Smooth muscle cell (in vitro differentiated cells): Measurements from ENCODE around the gene PCGF3. TPM values are rescaled to one million over a fixed set of nuclear protein-coding genes. Genes with fewer than 3 reads are reported as not detected.
"Not testable (repeated sequence)": the region's sequence is repeated elsewhere in the genome, so short reads cannot be mapped to it uniquely, and the experiment has no call there.

Source experiments
- DNase-seq: peaks from one replicate; lab custom pipeline; 2025; ENCODE audit not compliant: unreplicated experiment; lab: John Stamatoyannopoulos, UW
- H2AFZ ChIP-seq: fragments of 200-600 bp; sonication (generic); 2 replicates; pipeline ENCODE4 v1.6.0; 2016; ENCODE audit warnings: antibody characterized with exemption, low read depth, mild to moderate bottlenecking
- H3F3A ChIP-seq: fragments of 200-600 bp; sonication (generic); 2 replicates; pipeline ENCODE4 v1.6.0; 2017; ENCODE audit warnings: antibody characterized with exemption, low read depth
- H3K27ac ChIP-seq: fragments of 200-600 bp; sonication (generic); 2 replicates; pipeline ENCODE4 v1.5.1; 2016; ENCODE audit warnings: low read depth, mild to moderate bottlenecking
- H3K27me3 ChIP-seq: fragments of 200-600 bp; sonication (generic); 2 replicates; pipeline ENCODE4 v1.6.1; 2016; ENCODE audit warnings: low read depth, mild to moderate bottlenecking
- H3K36me3 ChIP-seq: fragments of 200-600 bp; sonication (generic); 2 replicates; pipeline ENCODE4 v1.5.1; 2016; ENCODE audit warnings: low read depth
- H3K4me1 ChIP-seq: fragments of 200-600 bp; sonication (generic); 2 replicates; pipeline ENCODE4 v1.5.1; 2016; ENCODE audit warnings: low read depth
- H3K4me2 ChIP-seq: fragments of 200-600 bp; sonication (generic); 2 replicates; pipeline ENCODE4 v1.6.0; 2016; ENCODE audit warnings: mild to moderate bottlenecking
- H3K4me3 ChIP-seq: fragments of 200-600 bp; sonication (generic); 2 replicates; pipeline ENCODE4 v1.5.1; 2016; ENCODE audit warnings: mild to moderate bottlenecking
- H3K79me2 ChIP-seq: fragments of 200-600 bp; sonication (generic); 2 replicates; pipeline ENCODE4 v1.6.0; 2016; ENCODE audit warnings: low read depth, mild to moderate bottlenecking
- H3K9ac ChIP-seq: fragments of 200-600 bp; sonication (generic); 2 replicates; pipeline ENCODE4 v1.6.0; 2016; ENCODE audit warnings: low read depth
- H3K9me3 ChIP-seq: fragments of 200-600 bp; sonication (generic); replicated peaks from 2 replicates; pipeline ENCODE4 v1.5.1; 2016; ENCODE audit warnings: low read depth
- H4K20me1 ChIP-seq: fragments of 200-600 bp; sonication (generic); 2 replicates; pipeline ENCODE4 v1.6.0; 2016; ENCODE audit warnings: low read depth
- CTCF ChIP-seq: fragments of 200-600 bp; sonication (generic); IDR thresholded peaks from 2 replicates; pipeline ENCODE4 v1.5.1; 2017; ENCODE audit warnings: borderline replicate concordance, mild to moderate bottlenecking, antibody characterized with exemption; ENCODE audit not compliant: insufficient read depth, poor library complexity, severe bottlenecking
- WGBS: methylation state at CpG from one replicate; pipeline ENCODE4 v1.1.7; 2016; ENCODE audit warnings: low lambda C conversion rate; 5-methylcytosine and 5-hydroxymethylcytosine counted together
- polyA plus RNA-seq: library from polyadenylated mRNA; unstranded; fragments of >200 nt; fragmentation: Nextera tagmentation; extraction: Ambion mirVana; gene quantifications from 2 replicates; pipeline ENCODE4 v1.2.1, GENCODE V29; 2016
- total RNA-seq: library from RNA; depleted of rRNA; stranded (reverse); fragments of >200 nt; gene quantifications from 2 replicates; pipeline ENCODE4 v1.2.3, GENCODE V29; 2014

The PCGF3 gene
- total and polyA plus RNA-seq, 2 experiments from 2014 or later, result 29.6 to 45.4 TPM

DNA sequence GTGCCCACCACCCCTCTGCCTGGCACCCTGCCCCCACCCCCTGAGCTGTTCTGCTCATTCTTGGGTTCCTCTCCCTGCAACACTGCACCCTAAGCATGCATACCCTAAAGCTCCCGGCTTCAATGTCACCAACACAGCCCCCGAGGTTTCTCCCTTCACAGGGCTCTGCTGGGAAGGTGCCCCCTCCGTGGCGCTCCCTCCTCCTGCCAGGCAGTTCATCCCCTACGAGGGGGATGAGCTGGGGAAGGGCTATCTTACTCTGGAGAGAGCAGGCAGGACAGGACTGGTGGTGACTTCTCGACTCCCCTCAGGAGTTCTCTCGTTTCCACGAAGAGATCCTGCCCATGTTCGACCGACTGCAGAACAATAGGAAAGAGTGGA is 38.1 kb upstream of the PCGF3 start:
- no peaks in the 10 kb centered on the region for H3K36me3 ChIP-seq
- no peak overlapping the region for H3K4me2 ChIP-seq
- 78% methylated on average over 10 of the region's 10 CpGs for WGBS
- no peaks in the 10 kb centered on the region for H3K9me3 ChIP-seq
- DNase-seq, result no peak
- H3K79me2 ChIP-seq, result no peaks in the 10 kb centered on the region
- H2AFZ ChIP-seq, result no peak overlapping the region
- TF ChIP-seq CTCF, result no peak
- H3K4me1 ChIP-seq, result peaks cover 7% of the 10 kb centered on the region
- H3K27ac ChIP-seq, result no peak overlapping the region
- no peaks in the 10 kb centered on the region for H3F3A ChIP-seq
- H3K9ac ChIP-seq, result no peak overlapping the region
- H3K27me3 ChIP-seq, result no peaks in the 10 kb centered on the region
- H4K20me1 ChIP-seq, result no peaks in the 10 kb centered on the region
- no peak overlapping the region for H3K4me3 ChIP-seq

- H3F3A ChIP-seq, H3K9me3 ChIP-seq, H3K4me1 ChIP-seq, H2AFZ ChIP-seq, H3K36me3 ChIP-seq, H3K79me2 ChIP-seq, H3K27ac ChIP-seq, H3K4me2 ChIP-seq, H3K9ac ChIP-seq, H3K27me3 ChIP-seq, DNase-seq, H3K4me3 ChIP-seq, H4K20me1 ChIP-seq: not testable (repeated sequence)
- 95% methylated on average over 4 of the region's 6 CpGs for WGBS
Observed at GRCh38 chr4:668219-668618, 37.4 kb upstream of the PCGF3 start.

DNA sequence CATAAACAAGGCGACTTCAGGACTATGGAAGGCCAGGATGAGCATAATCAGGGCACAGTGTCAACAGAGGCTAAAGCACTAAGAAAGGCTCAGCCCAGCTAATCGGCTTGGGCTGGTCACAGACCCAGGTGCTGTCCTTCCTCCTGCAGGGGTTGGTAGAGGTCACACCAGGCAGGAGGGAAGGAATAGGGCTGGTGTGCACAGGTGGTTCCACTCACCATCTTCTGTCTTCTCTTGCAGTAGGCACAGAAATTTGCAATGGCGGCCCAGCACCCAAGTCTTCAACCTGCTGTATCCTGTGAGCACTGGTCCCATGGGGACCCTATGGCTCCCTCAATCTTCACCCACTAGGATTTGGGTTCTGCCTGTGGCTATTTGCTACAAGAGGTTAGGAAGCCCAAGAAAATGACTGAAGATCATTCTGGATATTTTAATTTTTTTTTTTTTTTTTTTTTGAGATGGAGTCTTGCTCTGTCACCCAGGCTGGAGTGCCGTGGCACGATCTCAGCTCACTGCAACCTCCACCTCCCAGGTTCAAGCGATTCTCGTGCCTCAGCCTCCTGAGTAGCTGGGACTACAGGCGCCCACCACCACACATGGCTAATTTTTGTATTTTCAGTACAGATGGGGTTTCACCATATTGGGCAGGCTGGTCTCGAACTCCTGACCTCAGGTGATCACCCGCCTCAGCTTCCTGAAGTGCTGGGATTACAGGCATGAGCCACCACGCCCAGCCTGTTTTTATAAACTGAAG is 35.6 kb upstream of the PCGF3 start:
- not testable (repeated sequence) for H3K27me3 ChIP-seq, H4K20me1 ChIP-seq, H3K9me3 ChIP-seq, H3F3A ChIP-seq, H3K9ac ChIP-seq, H3K4me3 ChIP-seq, DNase-seq, H3K4me2 ChIP-seq, H3K27ac ChIP-seq, H3K36me3 ChIP-seq, H3K4me1 ChIP-seq, H2AFZ ChIP-seq
- peaks cover 17% of the 10 kb centered on the region for H3K79me2 ChIP-seq
- 98% methylated on average over 11 of the region's 11 CpGs for WGBS

GRCh38 chr4:671769-672168 is 33.9 kb upstream of the PCGF3 start:
- Histone ChIP-seq H2AFZ (no peak overlapping the region), H3K4me2 (no peak overlapping the region), H3K27me3 (no peaks in the 10 kb centered on the region), H3K36me3 (no peaks in the 10 kb centered on the region), H3K9me3 (no peaks in the 10 kb centered on the region), H3K27ac (no peak overlapping the region), H4K20me1 (no peaks in the 10 kb centered on the region), H3K4me1 (peaks cover 15% of the 10 kb centered on the region), H3K4me3 (no peak overlapping the region), H3K79me2 (peaks cover 19% of the 10 kb centered on the region), H3F3A (no peaks in the 10 kb centered on the region), H3K9ac (no peak overlapping the region)
- DNase-seq, result no peak
- TF ChIP-seq CTCF, result no peak
- WGBS, result 95% methylated on average over 3 of the region's 3 CpGs
